GM19397 (cell line): ENCODE measurements around the gene CCNJ.

Experiments used
- ATAC-seq: cut with Tn5 transposase; IDR thresholded peaks from one replicate; pipeline ENCODE4 v1.9.1; 2021; ENCODE audit warnings: mild to moderate bottlenecking, moderate library complexity; ENCODE audit not compliant: unreplicated experiment

CCNJ gene

GRCh38 chr10:96053985-96054384 is 10.6 kb downstream of the CCNJ start:
- ATAC-seq = no peak

GRCh38 chr10:96056787-96057186 is 13.4 kb downstream of the CCNJ start:
- no peak for ATAC-seq

- ATAC-seq = no peak
These were observed 17.8 kb downstream of the CCNJ start for GRCh38 chr10:96061232-96061631.

- ATAC-seq = no peak
These were observed 29.3 kb downstream of the CCNJ start for GRCh38 chr10:96072674-96073073.

DNA sequence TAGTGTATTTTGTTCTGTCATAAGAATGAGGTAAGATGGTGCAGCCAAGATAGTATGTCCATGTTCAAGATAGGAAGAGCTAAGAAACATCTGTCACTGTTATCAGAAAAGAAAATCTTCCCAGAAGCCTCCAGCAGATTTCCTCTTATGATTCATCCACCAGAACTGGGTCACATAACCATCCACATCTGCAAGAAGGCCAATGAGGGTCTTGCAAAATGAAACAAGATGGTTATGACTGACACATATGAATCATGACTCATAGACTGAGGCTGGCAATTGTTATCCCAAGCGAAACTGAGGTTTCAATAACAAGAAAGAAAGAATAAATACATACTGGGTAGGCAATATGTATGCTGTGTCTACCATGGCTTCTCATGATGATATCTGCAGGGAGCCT is 30.3 kb downstream of the CCNJ start:
- ATAC-seq = no peak

GRCh38 chr10:96074776-96075175 is 31.4 kb downstream of the CCNJ start:
- ATAC-seq = no peak

GRCh38 chr10:96075977-96076376 is 32.6 kb downstream of the CCNJ start:
- ATAC-seq = no peak

- ATAC-seq = no peak
These were observed 33.8 kb downstream of the CCNJ start for GRCh38 chr10:96077156-96077555.

- ATAC-seq = no peak
These were observed 38.8 kb downstream of the CCNJ start for GRCh38 chr10:96082153-96082552.

GRCh38 chr10:96082748-96083147 is 39.4 kb downstream of the CCNJ start:
- no peak for ATAC-seq

DNA sequence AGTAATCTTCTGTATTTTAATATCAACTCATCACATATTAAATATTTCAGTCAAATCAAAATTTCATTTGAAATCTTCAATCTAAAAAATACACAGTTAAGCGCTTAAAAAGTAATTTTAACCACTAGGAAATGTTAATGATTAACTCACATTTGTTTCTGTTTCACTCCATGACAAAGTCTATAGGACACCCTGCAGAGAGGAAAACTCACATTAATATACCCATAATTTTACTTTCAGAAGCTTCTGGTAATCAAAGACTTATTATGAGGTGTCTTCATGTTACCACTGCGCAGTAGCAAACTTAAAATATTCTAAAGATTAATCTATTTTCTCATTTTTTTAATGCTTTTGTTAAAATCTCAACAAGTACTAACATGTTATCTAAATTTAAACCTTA is 45.7 kb downstream of the CCNJ start:
- ATAC-seq = no peak

- peak; percentile 88 for ATAC-seq
These were observed 46.5 kb downstream of the CCNJ start for GRCh38 chr10:96089670-96090462.

DNA sequence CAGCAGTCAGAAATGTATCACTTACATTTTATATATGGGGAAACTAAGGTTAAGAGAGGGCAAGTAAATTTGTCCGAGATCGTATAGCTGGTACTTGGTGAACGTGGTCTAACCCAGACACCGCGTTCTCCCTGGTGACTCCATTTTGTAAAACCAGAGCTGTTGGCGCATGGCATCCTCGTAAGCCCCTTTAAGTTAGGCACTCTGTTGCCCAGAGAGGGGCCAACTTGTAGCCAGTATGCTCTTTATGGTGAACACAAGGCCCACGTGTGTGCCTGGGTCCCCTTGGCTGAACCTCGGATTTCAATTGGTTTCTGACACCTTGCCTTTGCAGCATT is 47.0 kb downstream of the CCNJ start:
- no peak for ATAC-seq

GRCh38 chr10:96092999-96093767 is 49.8 kb downstream of the CCNJ start:
- ATAC-seq = no peak

- no peak for ATAC-seq
These were observed 50.6 kb downstream of the CCNJ start for GRCh38 chr10:96093948-96094347.

DNA sequence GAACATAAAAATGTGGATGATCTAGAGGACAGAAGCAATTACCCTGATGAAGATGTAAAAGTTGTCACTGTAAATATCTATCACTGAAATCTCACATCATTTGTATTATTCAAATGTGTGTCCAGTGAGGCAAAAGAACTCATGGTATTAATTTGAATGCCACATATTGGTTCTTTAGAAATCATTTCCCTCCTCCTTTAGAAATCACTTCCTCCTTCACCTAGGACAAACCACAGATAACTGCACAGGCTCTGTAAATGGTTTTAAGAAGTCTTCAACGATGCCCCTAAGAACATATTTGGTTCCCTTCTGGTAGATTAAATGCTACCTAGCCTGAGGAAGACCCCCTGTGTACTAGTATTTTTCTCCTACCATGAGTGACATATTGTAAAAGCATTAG is 53.6 kb downstream of the CCNJ start:
- ATAC-seq = no peak

DNA sequence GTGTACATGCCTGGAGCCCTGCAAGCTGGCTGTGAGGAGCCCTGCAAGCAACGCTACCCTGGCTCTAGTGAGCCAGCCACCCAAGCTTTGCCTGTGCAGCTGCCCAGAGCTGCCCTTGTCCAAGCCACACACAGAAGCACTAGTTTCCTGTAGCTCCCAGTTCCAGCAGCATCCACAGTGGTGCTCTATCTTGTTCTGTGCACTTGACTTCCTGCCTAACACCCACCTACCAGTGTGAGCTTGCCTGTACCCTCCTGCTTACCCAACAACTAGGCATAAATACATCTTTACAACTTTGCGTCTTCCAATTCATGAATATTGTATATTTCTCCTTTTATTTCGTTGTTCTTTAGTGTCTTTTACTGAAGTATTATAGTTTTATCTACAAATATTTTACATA is 54.5 kb downstream of the CCNJ start:
- no peak for ATAC-seq

GRCh38 chr10:96107623-96108038 is 64.2 kb downstream of the CCNJ start:
- ATAC-seq = no peak
